ENCODE measurements around the gene SOX13. TPM values are rescaled to one million over a fixed set of nuclear protein-coding genes. Genes with fewer than 3 reads are reported as not detected.
"Not testable (repeated sequence)": the region's sequence is repeated elsewhere in the genome, so short reads cannot be mapped to it uniquely, and the experiment has no call there.

Gene SOX13
- total RNA-seq, 1 donor from 2014 or later, result not detected

DNA sequence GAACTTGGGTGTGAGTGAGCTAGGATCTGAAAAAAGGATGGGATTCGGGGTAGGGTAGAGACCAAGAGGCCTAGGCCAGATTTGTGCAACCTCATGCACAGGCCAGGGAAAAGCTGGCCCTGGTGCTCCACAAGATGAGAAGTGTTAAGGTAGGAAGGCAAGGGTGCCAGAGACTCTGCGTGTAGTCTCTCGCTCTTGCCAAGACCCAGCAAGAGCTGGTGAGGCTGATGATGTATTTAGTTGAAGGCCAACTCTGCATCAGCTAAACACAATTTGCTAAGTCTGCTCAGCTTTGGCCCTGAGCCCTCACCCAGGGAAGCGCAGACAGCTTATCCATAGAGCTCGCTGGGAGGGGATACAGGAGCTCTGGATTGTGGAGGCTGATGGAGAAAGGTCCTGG lies 26.6 kb upstream of the SOX13 start:
- no peak for ATAC-seq (ENCODE audit: low read depth)
- Mint-ChIP-seq H3K27me3 (peaks cover 8% of the 10 kb centered on the region), H3K4me3 (no peak overlapping the region)

DNA sequence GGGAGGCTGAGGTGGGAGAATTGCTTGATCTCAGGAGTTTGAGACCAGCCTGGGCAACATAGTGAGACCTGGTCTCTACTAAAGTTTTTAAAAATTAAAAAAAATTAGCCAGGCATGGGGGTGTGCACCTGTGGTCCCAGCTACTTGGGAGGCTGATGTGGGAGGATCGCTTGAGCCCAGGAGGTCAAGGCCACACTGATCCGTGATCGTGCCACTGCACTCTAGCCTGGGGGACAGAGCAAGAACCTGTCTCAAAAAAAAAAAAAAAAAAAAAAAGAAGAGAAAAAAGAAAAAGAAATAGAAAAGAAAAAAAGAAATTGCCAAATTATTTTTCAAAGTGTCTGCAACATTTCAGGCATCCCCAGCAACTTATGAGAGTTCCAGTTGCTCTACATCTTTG lies 24.1 kb upstream of the SOX13 start:
- H3K27ac Mint-ChIP-seq; ATAC-seq (ENCODE audit: low read depth); H3K27me3 Mint-ChIP-seq; H3K36me3 Mint-ChIP-seq (ENCODE audit: low read depth); H3K4me1 Mint-ChIP-seq; CTCF ChIA-PET; H3K9me3 Mint-ChIP-seq; intact Hi-C loops (cut with micrococcal nuclease); POLR2A ChIA-PET; H3K4me3 Mint-ChIP-seq; DNase-seq: not testable (repeated sequence)

More for the DNA sequence above, 26.6 kb upstream of the SOX13 start:
- POLR2A ChIA-PET, result no interaction called here
- intact Hi-C loops (cut with micrococcal nuclease), result no loop called here
- Mint-ChIP-seq H3K27ac (no peak overlapping the region), H3K36me3 (ENCODE audit: low read depth) (no peaks in the 10 kb centered on the region), H3K9me3 (no peaks in the 10 kb centered on the region), H3K4me1 (no peaks in the 10 kb centered on the region)
- DNase-seq, result no peak
- CTCF ChIA-PET, result no interaction called here
- TF ChIP-seq, protein P1, sequence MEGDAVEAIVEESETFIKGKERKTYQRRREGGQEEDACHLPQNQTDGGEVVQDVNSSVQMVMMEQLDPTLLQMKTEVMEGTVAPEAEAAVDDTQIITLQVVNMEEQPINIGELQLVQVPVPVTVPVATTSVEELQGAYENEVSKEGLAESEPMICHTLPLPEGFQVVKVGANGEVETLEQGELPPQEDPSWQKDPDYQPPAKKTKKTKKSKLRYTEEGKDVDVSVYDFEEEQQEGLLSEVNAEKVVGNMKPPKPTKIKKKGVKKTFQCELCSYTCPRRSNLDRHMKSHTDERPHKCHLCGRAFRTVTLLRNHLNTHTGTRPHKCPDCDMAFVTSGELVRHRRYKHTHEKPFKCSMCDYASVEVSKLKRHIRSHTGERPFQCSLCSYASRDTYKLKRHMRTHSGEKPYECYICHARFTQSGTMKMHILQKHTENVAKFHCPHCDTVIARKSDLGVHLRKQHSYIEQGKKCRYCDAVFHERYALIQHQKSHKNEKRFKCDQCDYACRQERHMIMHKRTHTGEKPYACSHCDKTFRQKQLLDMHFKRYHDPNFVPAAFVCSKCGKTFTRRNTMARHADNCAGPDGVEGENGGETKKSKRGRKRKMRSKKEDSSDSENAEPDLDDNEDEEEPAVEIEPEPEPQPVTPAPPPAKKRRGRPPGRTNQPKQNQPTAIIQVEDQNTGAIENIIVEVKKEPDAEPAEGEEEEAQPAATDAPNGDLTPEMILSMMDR (IDR thresholded peaks at IDR 0.05), result no peak

DNA sequence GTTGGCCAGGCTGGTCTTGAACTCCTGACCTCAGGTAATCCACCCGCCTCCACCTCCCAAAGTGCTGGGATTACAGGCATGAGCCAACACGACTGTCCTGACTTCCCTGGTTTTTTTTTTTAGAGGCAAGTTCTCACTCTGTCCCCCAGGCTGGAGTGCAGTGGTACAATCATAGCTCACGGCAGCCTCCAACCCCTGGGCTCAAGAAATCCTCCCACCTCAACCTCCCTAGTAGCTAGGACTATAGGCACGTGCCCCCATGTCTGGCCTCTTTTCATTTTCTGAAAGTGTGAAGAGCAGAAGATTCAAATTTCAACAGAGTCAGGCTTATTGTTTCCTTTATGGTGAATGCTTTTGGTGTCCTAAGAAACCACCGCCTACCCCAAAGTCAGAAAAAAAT lies 21.7 kb upstream of the SOX13 start:
- Mint-ChIP-seq H3K4me3 (no peak overlapping the region), H3K27me3 (peaks cover 7% of the 10 kb centered on the region), H3K9me3 (no peaks in the 10 kb centered on the region), H3K27ac (no peak overlapping the region), H3K4me1 (no peaks in the 10 kb centered on the region), H3K36me3 (ENCODE audit: low read depth) (no peaks in the 10 kb centered on the region)
- ChIA-PET POLR2A (no interaction called here), CTCF (no interaction called here)
- intact Hi-C loops (cut with micrococcal nuclease), result no loop called here
- TF ChIP-seq, protein P1 (IDR thresholded peaks at IDR 0.05), result no peak
- DNase-seq (no peak), ATAC-seq (ENCODE audit: low read depth) (no peak)

DNA sequence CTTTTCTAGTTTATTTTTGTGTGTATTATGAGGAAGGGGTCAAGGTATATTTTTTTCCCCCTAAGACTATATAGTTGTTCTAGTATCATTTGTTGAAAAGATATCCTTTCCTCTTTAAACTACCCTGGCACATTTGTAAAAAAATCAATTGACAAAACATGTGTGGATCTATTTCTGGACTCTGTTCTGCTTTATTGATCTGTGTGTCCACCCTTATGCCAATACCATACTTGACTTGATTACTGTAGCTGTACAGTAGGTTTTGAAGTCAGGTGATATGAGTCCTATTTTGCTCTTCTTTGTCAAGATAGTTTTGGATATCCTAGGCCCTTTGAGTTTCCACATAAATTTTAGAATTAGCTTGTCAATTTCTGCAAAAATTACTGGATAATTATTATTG lies 21.2 kb upstream of the SOX13 start:
- intact Hi-C loops (cut with micrococcal nuclease), result no loop called here
- TF ChIP-seq, protein P1 (IDR thresholded peaks at IDR 0.05), result no peak
- no peaks in the 10 kb centered on the region for H3K4me1 Mint-ChIP-seq
- no peaks in the 10 kb centered on the region for H3K36me3 Mint-ChIP-seq (ENCODE audit: low read depth)
- no peak for DNase-seq
- ChIA-PET POLR2A (no interaction called here), CTCF (no interaction called here)
- no peak overlapping the region for H3K4me3 Mint-ChIP-seq
- peaks cover 8% of the 10 kb centered on the region for H3K27me3 Mint-ChIP-seq
- no peaks in the 10 kb centered on the region for H3K9me3 Mint-ChIP-seq
- ATAC-seq (ENCODE audit: low read depth), result no peak
- H3K27ac Mint-ChIP-seq, result no peak overlapping the region

DNA sequence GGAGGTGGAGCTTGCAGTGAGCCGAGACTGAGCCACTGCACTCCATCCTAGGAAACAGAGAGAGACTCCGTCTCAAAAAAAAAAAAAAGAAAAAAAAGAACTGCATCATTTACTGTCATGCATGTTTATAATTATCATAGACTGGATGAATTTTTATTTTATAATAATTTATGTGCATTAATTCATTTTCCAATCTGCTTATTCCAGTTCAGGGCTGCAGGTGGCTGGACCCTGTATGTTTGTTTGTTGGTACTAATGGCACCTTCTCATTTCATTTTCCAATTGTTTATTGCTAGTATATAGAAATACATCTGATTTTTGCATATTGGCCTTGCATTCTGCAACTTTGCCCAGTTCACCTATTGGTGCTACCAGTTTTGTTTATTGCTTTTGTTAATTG lies 19.0 kb upstream of the SOX13 start:
- TF ChIP-seq, protein P1 (IDR thresholded peaks at IDR 0.05), result no peak
- Mint-ChIP-seq H3K27ac (no peak overlapping the region), H3K27me3 (peaks cover 11% of the 10 kb centered on the region), H3K4me1 (no peaks in the 10 kb centered on the region), H3K4me3 (no peak overlapping the region), H3K9me3 (no peaks in the 10 kb centered on the region), H3K36me3 (ENCODE audit: low read depth) (no peaks in the 10 kb centered on the region)
- ChIA-PET CTCF (no interaction called here), POLR2A (no interaction called here)
- no peak for DNase-seq
- ATAC-seq (ENCODE audit: low read depth), result no peak
- intact Hi-C loops (cut with micrococcal nuclease), result no loop called here

DNA sequence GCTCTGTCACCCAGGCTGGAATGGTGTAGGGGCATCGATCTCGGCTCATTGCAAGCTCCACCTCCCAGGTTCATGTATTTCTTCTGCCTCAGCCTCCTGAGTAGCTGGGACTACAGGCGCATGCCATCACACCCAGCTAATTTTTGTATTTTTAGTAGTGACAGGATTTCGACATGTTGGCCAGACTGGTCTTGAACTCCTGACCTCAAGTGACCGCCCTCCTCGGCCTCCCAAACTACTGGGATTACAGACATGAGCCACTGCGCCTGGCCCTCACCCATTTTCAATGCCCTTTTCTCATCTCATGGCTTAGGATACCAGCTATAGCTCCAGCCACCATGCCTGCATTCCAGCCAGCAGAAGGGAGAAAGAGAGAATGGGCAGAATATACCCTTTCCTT lies 12.9 kb upstream of the SOX13 start:
- intact Hi-C loops (cut with micrococcal nuclease), result no loop called here
- no peaks in the 10 kb centered on the region for H3K4me1 Mint-ChIP-seq
- H3K36me3 Mint-ChIP-seq (ENCODE audit: low read depth), result no peaks in the 10 kb centered on the region
- H3K27me3 Mint-ChIP-seq, result peaks cover 16% of the 10 kb centered on the region
- ATAC-seq (ENCODE audit: low read depth), result no peak
- H3K27ac Mint-ChIP-seq, result no peak overlapping the region
- no peaks in the 10 kb centered on the region for H3K9me3 Mint-ChIP-seq
- no peak for DNase-seq
- CTCF ChIA-PET, result no interaction called here
- no peak overlapping the region for H3K4me3 Mint-ChIP-seq
- POLR2A ChIA-PET, result interaction anchor here (0.6 kb wide), 1 partner anchor 15 kb away, joined by 9 read pairs; no protein-coding TSS in a partner anchor
- TF ChIP-seq, protein P1 (IDR thresholded peaks at IDR 0.05), result no peak

All from activated B cell treated with CpG ODN at 0.5 μM for 24 hours (primary cell).